HG02852 (cell line): Measurements from ENCODE around the gene CDCA5.
A peak's percentile ranks its signal among the peaks of the same experiment; 100 is the strongest.
"Not testable (repeated sequence)": the region's sequence is repeated elsewhere in the genome, so short reads cannot be mapped to it uniquely, and the experiment has no call there.

Source experiments
- ATAC-seq: cut with Tn5 transposase; IDR thresholded peaks from one replicate; pipeline ENCODE4 v1.9.1; 2021; ENCODE audit warnings: mild to moderate bottlenecking, moderate library complexity; ENCODE audit not compliant: unreplicated experiment

The CDCA5 gene

DNA sequence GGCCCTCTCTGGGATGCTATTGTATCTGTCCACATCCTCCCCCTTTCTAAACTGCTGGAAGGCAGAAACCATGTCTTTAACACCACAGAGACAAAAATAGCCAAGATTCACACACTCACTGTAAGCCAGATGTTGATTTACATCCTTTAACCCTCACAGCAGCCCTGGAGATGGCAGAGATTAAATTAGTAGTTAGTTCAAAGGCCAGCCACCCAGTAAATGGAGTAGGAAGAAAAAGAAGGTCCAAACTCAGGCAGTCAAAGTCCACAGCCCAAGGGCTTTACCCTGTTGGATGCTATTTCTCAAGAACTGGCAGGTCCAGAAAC is 35.8 kb upstream of the CDCA5 start:
- no peak for ATAC-seq

DNA sequence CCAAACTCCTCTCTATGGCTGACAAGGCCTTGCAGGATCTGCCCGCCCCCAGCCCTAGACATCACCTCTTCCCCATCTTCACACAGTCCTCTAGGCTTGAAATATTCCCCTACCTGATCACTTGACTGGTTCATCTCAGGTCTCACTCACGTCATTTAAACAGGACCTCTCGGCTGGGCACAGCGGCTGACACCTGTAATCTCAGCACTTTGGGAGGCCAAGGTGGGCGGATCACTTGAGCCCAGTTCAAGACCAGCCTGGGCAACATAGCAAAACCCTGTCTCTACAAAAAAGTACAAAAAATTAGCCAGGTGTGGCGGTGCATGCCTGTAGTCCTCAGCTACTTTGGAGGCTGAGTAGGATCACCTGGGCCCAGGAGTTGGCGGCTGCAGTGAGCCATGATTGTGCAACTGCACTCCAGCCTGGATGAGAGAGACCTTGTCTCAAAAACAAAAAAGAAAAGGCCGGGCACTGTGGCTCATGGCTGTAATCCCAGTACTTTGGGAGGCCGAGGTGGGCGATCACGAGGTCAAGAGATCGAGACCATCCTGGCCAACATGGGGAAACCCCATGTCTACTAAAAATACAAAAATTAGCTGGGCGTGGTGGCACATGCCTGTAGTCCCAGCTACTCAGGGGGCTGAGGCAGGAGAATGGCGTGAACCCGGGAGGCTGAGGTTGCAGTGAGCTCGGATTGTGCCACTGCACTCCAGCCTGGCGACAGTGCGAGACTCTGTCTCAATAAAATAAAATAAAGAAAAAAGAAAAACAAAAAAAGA is 35.2 kb upstream of the CDCA5 start:
- ATAC-seq: not testable (repeated sequence)

DNA sequence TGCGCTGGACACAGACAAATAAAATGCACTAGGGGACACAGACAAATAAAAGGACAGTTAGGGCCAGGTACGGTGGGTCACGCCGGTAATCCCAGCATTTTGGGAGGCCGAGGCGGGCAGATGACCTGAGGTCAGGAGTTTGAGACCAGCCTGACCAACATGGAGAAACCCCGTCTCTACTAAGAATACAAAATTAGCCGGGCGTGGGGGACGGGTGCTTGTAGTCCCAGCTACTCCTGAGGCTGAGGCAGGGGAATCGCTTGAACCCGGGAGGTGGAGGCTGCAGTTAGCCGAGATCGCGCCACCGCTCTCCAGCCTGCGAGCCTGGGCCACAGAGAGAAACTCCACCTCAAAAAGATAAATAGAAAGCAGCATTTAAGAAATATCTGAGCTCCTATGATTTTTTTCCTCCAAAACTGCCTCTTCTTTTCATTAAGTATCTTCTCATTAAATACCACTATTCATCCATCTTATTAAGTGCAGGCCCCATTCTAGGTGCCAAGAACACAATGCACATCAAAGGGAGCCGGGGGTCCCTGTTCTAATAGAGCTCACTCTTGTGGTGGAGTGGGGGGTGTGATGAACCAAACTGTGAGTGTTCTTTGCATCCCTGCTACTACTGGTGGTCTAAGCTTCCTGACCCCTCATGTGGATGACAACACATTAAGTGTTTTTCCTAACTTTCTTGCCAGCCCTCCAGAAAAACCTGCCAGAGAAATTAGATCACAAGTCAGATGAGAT is 34.4 kb upstream of the CDCA5 start:
- ATAC-seq: no peak

DNA sequence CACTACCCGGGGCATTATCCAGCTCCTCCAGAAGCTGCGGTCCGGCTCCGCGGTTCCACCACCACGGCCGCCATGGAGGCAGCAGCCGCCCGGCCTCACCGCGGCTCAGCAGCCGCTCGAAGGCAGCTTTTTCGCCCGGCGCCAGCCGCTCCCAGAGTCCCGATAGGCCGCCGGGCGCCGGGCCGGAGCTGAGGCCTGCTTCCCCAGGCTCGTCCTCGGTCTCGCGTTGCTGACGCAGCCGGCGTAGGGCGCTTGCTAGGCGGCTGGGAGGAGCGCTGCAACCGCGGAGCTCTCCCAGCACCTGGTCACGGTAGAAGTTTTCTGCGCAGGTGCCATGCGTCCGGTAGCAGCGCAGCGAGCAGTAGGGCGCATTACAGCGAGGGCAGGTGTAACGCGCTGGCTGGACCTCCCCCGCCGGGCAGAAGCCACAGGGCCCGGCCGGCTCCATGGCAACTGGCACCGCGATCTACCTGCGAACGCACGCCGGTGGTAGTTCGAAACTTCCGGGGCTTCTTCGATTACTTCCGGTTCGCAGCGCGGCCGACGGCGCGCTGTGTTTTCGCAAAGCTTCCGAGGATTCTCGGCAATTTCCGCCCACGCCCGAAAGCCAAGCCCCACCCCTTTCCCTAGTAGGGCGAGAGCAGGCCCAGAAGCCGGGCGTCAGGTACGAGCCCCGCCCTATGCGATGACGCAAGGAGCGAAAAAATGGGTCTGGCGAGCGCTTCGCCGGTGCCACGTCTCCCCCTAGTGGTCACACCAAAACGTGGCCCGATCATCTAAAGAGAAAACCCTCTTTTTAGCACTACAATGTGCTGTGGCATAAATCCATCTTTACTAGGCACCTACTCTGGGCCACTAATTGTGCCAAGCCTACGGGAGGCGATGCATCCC is 33.6 kb upstream of the CDCA5 start, which contains the start of gene ZNHIT2:
Gene ZNHIT2, minus strand, starts transcription at position 496 of the 891 bp plus-strand sequence. Its CDS starts 48 bp downstream, at position 448.
- ATAC-seq: peak; percentile 53

DNA sequence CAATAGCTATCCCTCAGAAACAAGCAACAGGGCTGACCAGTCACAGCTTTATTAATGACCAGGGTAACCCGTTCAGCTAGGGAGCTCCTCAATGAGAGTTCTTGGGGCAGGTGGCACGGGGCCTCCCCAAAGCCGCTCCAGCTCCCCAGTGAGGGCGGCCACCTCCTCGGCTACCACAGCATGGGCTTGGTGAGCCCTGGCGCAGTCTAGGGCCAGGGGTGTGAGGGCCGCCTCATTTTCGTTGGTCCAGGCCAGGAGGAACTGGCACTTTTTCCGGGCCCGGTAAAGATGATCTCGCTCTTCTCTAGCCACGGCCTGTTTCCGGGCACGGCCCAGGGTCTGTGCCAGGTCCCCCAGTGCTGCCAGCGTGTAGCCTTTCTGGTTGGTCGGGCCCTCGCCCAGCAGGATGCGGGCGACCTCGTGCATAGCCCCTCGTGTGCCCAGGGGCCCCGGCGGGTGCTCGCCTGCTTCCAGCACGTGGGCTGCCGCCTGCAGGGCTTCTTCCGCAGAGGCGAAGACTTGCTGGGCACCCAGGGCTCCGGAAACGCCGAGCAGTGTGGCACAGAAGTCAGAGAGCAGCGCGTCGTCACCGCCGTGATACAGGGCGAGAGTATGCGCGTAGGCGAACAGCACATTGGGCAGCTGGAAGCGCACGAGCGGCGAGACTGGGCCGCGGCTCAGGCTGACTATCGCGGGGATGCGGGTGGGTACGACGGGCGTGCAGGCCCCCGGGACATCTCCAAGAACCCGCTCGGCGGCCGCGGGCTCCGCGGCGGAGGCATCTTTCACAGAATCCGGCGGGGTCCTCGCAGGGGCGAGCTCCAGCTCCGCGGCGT is 32.7 kb upstream of the CDCA5 start:
- no peak for ATAC-seq

DNA sequence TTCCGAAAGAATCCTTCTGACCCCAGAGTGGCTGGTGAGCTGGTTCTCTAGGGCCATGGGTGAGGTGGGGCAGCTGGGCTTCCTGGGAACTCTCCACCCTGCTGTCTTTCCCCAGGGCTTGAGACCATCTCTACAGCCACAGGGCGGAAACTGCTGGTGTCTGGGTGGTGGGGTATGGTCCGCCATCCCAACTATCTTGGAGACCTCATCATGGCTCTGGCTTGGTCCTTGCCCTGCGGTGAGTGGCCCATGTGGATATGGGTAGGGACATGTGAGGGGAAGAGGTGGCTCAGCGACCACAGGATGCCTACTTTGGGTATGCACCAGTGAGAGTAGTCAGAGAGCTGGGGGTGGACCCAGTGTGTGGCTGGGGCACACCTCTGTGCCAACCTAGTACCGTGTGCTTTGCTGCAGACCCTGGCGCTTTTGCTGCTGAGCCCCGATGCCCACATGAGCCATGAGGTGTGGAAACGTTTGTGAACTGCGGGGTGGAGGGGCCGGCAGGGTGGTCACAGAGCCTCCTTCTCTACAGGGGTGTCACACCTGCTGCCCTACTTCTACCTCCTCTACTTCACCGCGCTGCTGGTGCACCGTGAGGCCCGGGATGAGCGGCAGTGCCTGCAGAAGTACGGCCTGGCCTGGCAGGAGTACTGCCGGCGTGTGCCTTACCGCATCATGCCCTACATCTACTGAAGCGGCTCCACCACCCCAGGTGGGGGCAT is 31.7 kb upstream of the CDCA5 start:
- no peak for ATAC-seq

DNA sequence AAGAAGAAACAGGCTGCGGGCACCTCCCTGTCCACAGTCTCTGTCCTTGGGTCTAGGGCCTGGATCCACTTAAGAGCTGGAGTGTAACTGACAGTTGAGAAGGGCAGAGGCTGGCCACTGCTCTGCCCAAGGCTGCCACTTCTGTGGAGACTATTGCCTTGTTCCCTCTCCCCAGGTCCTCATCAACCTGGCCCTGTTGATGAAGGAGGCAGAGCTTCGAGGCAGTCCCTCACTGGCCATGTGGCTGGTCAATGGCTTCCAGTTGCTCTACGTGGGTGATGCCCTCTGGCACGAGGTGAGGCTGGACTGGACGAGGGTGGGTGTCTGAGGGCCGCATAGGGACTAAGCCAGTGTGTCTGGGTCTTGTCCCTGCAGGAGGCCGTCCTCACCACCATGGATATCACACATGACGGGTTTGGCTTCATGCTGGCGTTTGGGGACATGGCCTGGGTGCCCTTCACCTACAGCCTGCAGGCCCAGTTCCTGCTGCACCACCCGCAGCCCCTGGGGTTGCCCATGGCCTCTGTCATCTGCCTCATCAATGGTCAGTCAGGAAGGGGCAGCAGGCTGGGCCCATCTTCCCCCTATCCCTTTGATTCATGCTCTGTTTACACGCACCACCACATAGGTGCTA is 30.8 kb upstream of the CDCA5 start:
- no peak for ATAC-seq

DNA sequence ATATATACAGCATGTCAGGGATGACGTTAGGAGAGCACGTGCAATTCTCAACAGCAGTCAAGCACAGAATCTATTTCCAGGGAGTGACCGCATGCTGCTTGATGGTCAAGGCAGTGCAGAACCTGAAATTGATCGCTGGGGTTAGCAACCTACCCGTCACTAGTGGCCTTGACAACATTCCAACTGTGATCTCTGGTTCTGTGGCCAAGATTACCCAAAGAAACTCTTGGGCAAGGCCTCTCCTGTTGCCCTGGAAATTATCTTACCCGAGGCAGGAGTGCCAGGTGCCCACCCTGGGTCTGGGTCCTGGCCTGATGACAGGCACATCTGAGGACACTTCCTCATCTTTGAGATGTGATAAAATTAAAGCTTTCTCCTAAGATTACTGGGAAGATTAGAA is 30.0 kb upstream of the CDCA5 start:
- no peak for ATAC-seq

DNA sequence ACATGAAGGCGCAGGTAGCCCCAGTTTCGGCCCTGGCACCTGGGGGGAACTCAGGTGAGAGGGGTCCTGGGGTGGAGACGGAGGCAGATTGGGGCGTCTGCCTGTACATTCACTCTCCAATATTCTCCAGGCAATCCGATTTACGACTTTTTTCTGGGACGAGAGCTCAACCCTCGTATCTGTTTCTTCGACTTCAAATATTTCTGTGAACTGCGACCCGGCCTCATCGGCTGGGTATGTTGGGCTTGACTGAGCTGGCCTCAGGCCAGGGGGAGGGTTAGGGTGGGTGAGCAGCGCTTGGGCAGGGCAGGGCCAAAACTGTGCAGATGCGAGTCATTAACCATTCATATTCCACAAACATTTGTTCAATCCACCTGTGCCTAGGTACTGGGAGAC is 29.5 kb upstream of the CDCA5 start:
- ATAC-seq: no peak

DNA sequence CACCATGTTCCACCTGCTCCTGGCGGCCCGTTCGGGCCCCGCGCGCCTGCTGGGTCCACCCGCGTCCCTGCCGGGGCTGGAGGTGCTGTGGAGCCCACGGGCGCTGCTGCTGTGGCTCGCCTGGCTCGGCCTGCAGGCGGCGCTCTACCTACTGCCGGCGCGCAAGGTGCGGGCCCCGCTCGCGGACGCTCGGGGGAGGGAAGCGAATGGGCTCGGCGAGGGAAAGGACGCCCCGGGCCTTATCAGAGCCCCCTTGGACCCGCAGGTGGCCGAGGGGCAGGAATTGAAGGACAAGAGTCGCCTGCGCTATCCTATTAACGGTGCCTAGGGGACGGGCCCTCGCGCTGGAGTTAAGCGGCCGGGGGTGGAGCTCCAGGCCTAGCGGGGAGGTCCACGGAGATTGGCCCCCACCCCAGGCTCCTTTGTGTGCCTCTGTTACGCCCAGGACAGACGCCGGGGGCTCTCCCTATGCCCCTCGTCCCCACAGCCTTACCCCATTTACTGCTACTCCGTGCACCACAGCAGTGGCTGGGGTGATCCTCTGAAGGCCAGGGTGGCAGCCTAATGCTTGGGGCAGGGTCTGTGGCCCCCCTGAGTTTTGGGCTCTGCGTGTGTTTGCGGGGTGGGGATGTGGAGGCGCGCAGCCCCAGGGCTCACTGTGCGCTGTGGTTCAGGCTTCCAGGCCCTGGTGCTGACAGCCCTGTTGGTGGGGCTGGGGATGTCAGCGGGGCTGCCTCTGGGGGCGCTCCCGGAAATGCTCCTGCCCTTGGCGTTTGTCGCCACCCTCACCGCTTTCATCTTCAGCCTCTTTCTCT is 28.9 kb upstream of the CDCA5 start:
- ATAC-seq: no peak

DNA sequence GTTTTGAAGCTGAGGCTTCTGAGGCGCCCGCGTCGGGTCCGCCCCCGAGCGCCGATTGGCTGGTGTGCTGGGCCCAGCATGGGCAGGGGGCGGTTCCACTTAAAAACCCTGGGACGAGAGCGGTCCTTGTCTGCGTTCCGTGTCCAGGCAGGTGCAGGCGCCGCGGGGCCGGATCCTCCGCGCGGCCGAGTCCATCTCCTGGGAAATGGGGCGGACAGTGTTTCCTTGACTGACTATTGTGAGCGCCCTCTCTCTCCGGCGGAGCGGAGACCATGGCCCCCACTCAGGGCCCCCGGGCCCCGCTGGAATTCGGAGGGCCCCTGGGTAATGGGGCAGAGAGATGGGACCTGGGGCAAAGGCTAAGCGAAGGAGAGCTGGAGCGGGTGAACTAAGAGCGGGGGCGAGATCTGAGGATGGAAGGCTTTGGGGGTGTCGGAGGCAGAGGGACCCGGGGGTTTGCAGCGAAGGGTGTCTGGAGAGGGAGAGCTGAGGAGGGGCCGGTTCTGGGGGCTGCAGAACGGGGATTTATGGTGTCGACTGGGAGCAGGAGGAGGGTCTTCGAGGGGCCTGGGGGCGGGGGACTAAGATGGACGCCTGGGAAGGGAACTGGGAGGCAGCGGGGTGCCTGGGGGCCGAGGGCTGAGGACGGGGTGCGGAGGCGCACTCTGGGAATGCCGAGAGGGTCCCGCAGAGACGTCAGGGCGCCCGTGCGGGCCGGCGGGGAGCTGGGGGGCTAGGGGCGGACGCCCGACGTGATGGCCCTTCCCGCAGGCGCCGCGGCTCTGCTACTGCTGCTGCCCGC is 28.1 kb upstream of the CDCA5 start, which contains the start of gene TM7SF2:
Gene TM7SF2, plus strand, starts transcription at position 129 of the 802 bp plus-strand sequence. Its CDS starts 144 bp downstream, at position 273.
- ATAC-seq: peak; percentile 71

DNA sequence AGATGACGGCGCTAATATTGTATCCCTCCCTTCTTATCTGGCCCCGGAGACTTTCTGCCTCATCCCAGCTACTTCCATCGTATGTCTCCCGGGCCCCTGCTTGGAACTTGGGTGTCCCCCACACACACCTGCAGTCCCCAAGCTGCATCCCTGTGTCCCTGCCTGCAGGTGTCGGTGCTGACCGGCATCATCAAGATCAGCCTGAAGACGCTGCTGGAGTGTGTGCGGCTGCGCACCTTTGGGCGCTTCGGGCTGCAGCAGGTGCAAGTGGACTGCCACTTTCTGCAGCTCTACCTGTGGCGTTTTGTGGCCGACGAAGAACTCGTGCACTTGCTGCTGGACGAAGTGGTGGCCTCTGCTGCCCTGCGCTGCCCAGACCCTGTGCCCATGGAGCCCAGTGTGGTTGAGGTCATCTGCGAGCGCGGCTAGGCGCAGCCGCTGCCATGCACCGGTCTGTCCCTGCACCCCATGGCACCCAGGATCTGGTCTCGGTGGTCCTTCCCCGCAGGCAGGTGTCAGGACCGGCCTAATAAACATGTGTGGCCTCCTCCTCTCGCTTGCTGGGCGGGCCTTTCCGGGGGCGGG is 27.4 kb upstream of the CDCA5 start:
- no peak for ATAC-seq

DNA sequence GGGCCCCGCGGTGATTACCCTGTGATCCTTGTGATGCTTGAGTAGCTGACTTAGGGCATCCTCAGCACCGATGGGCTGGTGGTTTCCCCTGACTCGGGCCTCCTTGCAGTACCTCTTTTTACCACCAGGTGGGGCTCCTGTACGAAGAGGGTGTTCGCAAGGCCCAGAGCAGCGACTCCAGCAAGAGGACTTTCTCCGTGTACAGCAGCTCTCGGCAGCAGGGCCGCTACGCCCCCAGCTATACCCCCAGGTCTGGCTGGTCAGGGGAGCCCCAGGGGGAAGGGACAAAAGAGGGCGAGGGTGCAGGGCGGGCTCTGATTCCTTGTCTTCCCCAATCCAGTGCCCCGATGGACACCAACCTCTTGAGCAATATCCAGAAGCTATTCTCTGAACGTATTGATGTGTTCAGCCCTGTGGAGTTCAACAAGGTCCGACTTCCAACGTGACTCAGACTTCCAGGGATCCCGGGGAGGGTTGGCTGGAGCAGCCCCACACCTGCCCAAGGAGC is 26.6 kb upstream of the CDCA5 start:
- ATAC-seq: no peak

DNA sequence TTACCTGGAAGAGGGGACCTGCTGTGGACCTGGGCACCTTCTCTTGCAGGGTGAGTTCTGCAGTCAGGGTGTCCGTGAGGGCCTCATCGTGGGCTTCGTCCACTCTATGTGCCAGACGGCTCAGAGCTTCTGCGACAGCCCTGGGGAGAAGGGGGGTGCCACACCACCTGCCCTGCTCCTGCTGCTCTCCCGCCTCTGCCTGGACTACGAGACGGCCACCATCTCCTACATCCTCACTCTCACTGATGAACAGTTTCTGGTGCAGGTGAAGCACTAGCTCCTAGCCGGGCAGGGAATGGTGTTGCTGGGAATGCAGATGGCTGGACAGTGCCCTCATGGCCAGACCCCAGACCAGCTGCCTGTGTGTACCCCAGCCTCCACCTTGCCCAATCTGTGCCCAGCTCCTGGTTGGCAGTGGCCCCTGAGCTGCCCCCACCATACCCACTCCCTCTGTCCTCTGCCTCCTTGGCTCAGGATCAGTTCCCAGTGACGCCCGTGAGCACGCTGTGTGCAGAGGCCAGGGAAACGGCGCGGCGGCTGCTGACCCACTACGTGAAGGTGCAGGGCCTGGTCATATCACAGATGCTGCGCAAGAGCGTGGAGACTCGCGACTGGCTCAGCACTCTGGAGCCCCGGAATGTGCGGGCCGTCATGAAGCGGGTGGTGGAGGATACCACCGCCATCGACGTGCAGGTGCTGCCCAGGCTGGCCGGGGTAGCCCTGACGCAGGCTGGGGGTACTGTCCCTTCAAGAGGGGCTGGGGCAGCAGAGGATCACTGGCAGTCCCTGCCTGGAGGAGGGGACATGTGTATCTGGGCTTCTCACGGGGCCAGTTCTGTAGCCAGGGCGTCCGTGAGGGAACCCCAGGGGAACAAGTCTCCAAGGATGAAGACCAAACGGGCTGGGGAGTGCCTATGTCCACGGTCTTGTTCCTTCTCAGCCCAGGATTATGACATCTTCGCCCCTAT is 25.7 kb upstream of the CDCA5 start:
- ATAC-seq: no peak

DNA sequence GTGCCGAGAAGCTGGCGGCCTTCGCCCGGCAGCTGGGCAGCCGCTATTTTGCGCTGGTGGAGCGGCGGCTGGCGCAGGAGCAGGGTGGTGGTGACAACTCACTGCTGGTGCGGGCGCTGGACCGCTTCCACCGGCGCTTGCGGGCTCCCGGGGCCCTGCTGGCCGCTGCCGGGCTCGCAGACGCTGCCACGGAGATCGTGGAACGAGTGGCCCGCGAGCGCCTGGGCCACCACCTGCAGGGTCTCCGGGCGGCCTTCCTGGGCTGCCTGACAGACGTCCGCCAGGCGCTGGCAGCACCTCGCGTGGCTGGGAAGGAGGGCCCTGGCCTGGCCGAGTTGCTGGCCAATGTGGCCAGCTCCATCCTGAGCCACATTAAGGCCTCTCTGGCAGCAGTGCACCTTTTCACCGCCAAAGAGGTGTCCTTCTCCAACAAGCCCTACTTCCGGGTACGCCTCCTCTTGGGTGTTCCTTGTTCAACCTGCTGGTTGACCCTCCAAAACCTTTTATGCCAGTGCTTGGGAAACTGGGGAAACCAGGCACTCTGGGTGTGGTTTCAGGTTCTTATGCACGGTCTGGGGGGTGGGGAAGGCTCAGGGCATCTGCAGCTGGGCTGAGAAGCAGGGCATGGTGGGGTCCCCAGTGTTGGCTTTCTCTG is 24.8 kb upstream of the CDCA5 start:
- no peak for ATAC-seq
